Measurements from ENCODE around the gene WHRN.

Gene WHRN

GRCh38 chr9:114474425-114474824, 30.8 kb downstream of the WHRN start:
- Histone ChIP-seq H3K36me3 (no peaks in the 10 kb centered on the region), H3K27me3 (peaks cover 7% of the 10 kb centered on the region), H3K4me3 (ENCODE audit: low read depth, low read length) (no peak overlapping the region), H3K4me1 (no peaks in the 10 kb centered on the region), H3K9me3 (no peaks in the 10 kb centered on the region)
- DNase-seq: no peak
- no peak for TF ChIP-seq CTCF (IDR thresholded peaks at IDR 0.05; ENCODE audit: low read depth, low read length)

- no peaks in the 10 kb centered on the region for H3K36me3 ChIP-seq
These were observed 31.8 kb downstream of the WHRN start for GRCh38 chr9:114473447-114473801.

GRCh38 chr9:114472765-114473446, 32.4 kb downstream of the WHRN start:
- TF ChIP-seq CTCF (IDR thresholded peaks at IDR 0.05; ENCODE audit: low read depth, low read length): no peak
- no peaks in the 10 kb centered on the region for H3K36me3 ChIP-seq
- no peak overlapping the region for H3K4me3 ChIP-seq (ENCODE audit: low read depth, low read length)
- peaks cover 7% of the 10 kb centered on the region; the same call in 1 of the 2 replicates for H3K27me3 ChIP-seq
- H3K4me1 ChIP-seq: no peaks in the 10 kb centered on the region
- DNase-seq: no peak
- no peaks in the 10 kb centered on the region for H3K9me3 ChIP-seq

More at GRCh38 chr9:114473447-114473801, 31.8 kb downstream of the WHRN start:
- H3K4me3 ChIP-seq (ENCODE audit: low read depth, low read length): no peak overlapping the region
- TF ChIP-seq CTCF (IDR thresholded peaks at IDR 0.05; ENCODE audit: low read depth, low read length): no peak
- peaks cover 7% of the 10 kb centered on the region for H3K27me3 ChIP-seq
- H3K9me3 ChIP-seq: no peaks in the 10 kb centered on the region
- no peaks in the 10 kb centered on the region for H3K4me1 ChIP-seq
- DNase-seq: no peak

GRCh38 chr9:114471157-114471556, 34.1 kb downstream of the WHRN start:
- H3K36me3 ChIP-seq: no peaks in the 10 kb centered on the region
- no peak for DNase-seq
- H3K9me3 ChIP-seq: no peaks in the 10 kb centered on the region
- H3K4me1 ChIP-seq: no peaks in the 10 kb centered on the region
- H3K27me3 ChIP-seq: peaks cover 2% of the 10 kb centered on the region; the same call in 1 of the 2 replicates
- H3K4me3 ChIP-seq (ENCODE audit: low read depth, low read length): no peak overlapping the region
- TF ChIP-seq CTCF (IDR thresholded peaks at IDR 0.05; ENCODE audit: low read depth, low read length): no peak

GRCh38 chr9:114470581-114470980, 34.7 kb downstream of the WHRN start:
- DNase-seq: no peak
- Histone ChIP-seq H3K27me3 (no peaks in the 10 kb centered on the region), H3K4me3 (ENCODE audit: low read depth, low read length) (no peak overlapping the region), H3K9me3 (no peaks in the 10 kb centered on the region), H3K4me1 (no peaks in the 10 kb centered on the region), H3K36me3 (no peaks in the 10 kb centered on the region)
- TF ChIP-seq CTCF (IDR thresholded peaks at IDR 0.05; ENCODE audit: low read depth, low read length): no peak

- no peak for TF ChIP-seq CTCF (IDR thresholded peaks at IDR 0.05; ENCODE audit: low read depth, low read length)
- Histone ChIP-seq H3K4me1 (no peaks in the 10 kb centered on the region), H3K9me3 (no peaks in the 10 kb centered on the region), H3K4me3 (ENCODE audit: low read depth, low read length) (no peak overlapping the region), H3K27me3 (no peaks in the 10 kb centered on the region), H3K36me3 (no peaks in the 10 kb centered on the region)
- DNase-seq: no peak
These were observed 35.2 kb downstream of the WHRN start for GRCh38 chr9:114470121-114470520.
